GM06990 (cell line): Measurements from ENCODE around the gene CAMK1D.

Source experiments
- DNase-seq: peaks from one replicate; pipeline ENCODE4 v3.0.0-alpha.2; 2011; ENCODE audit not compliant: insufficient read length; ENCODE audit errors: extremely low read depth
- H3K27me3 ChIP-seq: replicated peaks from 2 replicates; pipeline ENCODE4 v1.6.0; 2011; ENCODE audit warnings: low read length; ENCODE audit not compliant: control insufficient read depth, insufficient read depth
- H3K36me3 ChIP-seq: 2 replicates; pipeline ENCODE4 v1.5.1; 2011; ENCODE audit warnings: low read length; ENCODE audit not compliant: control insufficient read depth, insufficient read depth
- H3K4me3 ChIP-seq: replicated peaks from 2 replicates; pipeline ENCODE4 v1.5.1; 2011; ENCODE audit warnings: low read depth, mild to moderate bottlenecking, control low read depth, low read length
- CTCF ChIP-seq: IDR thresholded peaks from 2 replicates; pipeline ENCODE4 v1.5.1; 2011; ENCODE audit warnings: low read length, control low read depth, mild to moderate bottlenecking, inconsistent platforms; ENCODE audit not compliant: insufficient read depth, poor library complexity, severe bottlenecking

CAMK1D gene

GRCh38 chr10:12700557-12700874 lies 351.2 kb downstream of the CAMK1D start:
- DNase-seq, result no peak
- Histone ChIP-seq H3K4me3 (no peak overlapping the region), H3K27me3 (no peaks in the 10 kb centered on the region), H3K36me3 (no peaks in the 10 kb centered on the region)
- TF ChIP-seq CTCF, result no peak

GRCh38 chr10:12701696-12702095 lies 352.3 kb downstream of the CAMK1D start:
- no peak for DNase-seq
- TF ChIP-seq CTCF, result no peak
- H3K36me3 ChIP-seq, result no peaks in the 10 kb centered on the region
- H3K4me3 ChIP-seq, result no peak overlapping the region
- no peaks in the 10 kb centered on the region for H3K27me3 ChIP-seq

GRCh38 chr10:12702215-12702770 lies 352.9 kb downstream of the CAMK1D start:
- no peak for DNase-seq
- no peak for TF ChIP-seq CTCF
- H3K27me3 ChIP-seq, result no peaks in the 10 kb centered on the region
- no peaks in the 10 kb centered on the region for H3K36me3 ChIP-seq
- no peak overlapping the region for H3K4me3 ChIP-seq

GRCh38 chr10:12703126-12703525 lies 353.8 kb downstream of the CAMK1D start:
- Histone ChIP-seq H3K4me3 (no peak overlapping the region), H3K36me3 (no peaks in the 10 kb centered on the region), H3K27me3 (no peaks in the 10 kb centered on the region)
- DNase-seq, result no peak
- no peak for TF ChIP-seq CTCF

- no peak for DNase-seq
- no peak for TF ChIP-seq CTCF
- Histone ChIP-seq H3K4me3 (no peak overlapping the region), H3K36me3 (no peaks in the 10 kb centered on the region), H3K27me3 (no peaks in the 10 kb centered on the region)
Observed at GRCh38 chr10:12703813-12704212, 354.5 kb downstream of the CAMK1D start.

- Histone ChIP-seq H3K27me3 (no peaks in the 10 kb centered on the region), H3K4me3 (no peak overlapping the region), H3K36me3 (no peaks in the 10 kb centered on the region)
- no peak for DNase-seq
- TF ChIP-seq CTCF, result no peak
Observed at GRCh38 chr10:12704488-12704887, 355.1 kb downstream of the CAMK1D start.
